HepG2 (cell line): ENCODE data around the gene ADAMTS18. TPM values are rescaled to one million over a fixed set of nuclear protein-coding genes. Genes with fewer than 3 reads are reported as not detected.

Experiments
- CEBPB ChIP-seq: IDR thresholded peaks from 2 replicates; pipeline ENCODE4 v1.6.1; 2011; ENCODE audit warnings: low read depth, low read length, improper control_type of control experiment, borderline replicate concordance
- EHMT2 ChIP-seq: fragments of 200-600 bp; sonication (generic); IDR thresholded peaks from 2 replicates; pipeline ENCODE4 v1.7.0; 2017; ENCODE audit warnings: antibody characterized with exemption, low read depth, low read length, borderline replicate concordance
- FOXA3 ChIP-seq: IDR thresholded peaks from 2 replicates; pipeline ENCODE4 v1.6.1; 2016; ENCODE audit warnings: missing genetic modification reagents, missing compliant biosample characterization
- JUNB ChIP-seq: sonication (generic); formaldehyde crosslinking; IDR thresholded peaks from 2 replicates; pipeline ENCODE4 v1.8.0; 2022; ENCODE audit warnings: missing genetic modification reagents, mild to moderate bottlenecking, borderline replicate concordance
- MAZ ChIP-seq, 2 experiments: sonication (generic) in 1 of 2; formaldehyde crosslinking in 1 of 2; IDR thresholded peaks; 2 replicates each; pipeline versions ENCODE4 v1.5.0 to v1.6.1; 2012 to 2020; ENCODE audit warnings: low read depth in 2 of 2, mild to moderate bottlenecking in 2 of 2, borderline replicate concordance in 1 of 2, improper control_type of control experiment in 1 of 2, low read length in 1 of 2, missing genetic modification reagents in 1 of 2, moderate library complexity in 1 of 2
- MED1 ChIP-seq: sonication (generic); formaldehyde crosslinking; IDR thresholded peaks from 2 replicates; pipeline ENCODE4 v1.4.0; 2020; ENCODE audit warnings: missing genetic modification reagents
- NONO ChIP-seq, 2 experiments: fragments of 450-650 bp in 1 of 2; sonication (generic) in 1 of 2; formaldehyde crosslinking in 1 of 2; IDR thresholded peaks in 1 of 2; conservative IDR thresholded peaks in 1 of 2; 2 replicates each; pipeline versions ENCODE4 v1.6.1 to v1.8.0; 2017 to 2022; ENCODE audit warnings: mild to moderate bottlenecking in 1 of 2, missing genetic modification reagents in 1 of 2, moderate library complexity in 1 of 2
- PHF5A ChIP-seq: IDR thresholded peaks from one replicate; pipeline ENCODE4 v1.6.1; 2018; ENCODE audit warnings: low read depth, missing genetic modification reagents; ENCODE audit not compliant: unreplicated experiment
- RARA ChIP-seq: IDR thresholded peaks from 2 replicates; pipeline ENCODE4 v1.6.1; 2016; ENCODE audit warnings: missing genetic modification reagents, missing compliant biosample characterization
- RXRB ChIP-seq: IDR thresholded peaks from 2 replicates; pipeline ENCODE4 v1.6.1; 2016; ENCODE audit warnings: borderline replicate concordance, missing genetic modification reagents, missing compliant biosample characterization
- SALL1 ChIP-seq: sonication (generic); formaldehyde crosslinking; IDR thresholded peaks from 2 replicates; pipeline ENCODE4 v1.8.0; 2022; ENCODE audit warnings: mild to moderate bottlenecking, missing genetic modification reagents
- TAF1 ChIP-seq: sonication (generic); formaldehyde crosslinking; IDR thresholded peaks from 2 replicates; pipeline ENCODE4 v1.4.0; 2020; ENCODE audit warnings: missing genetic modification reagents
- TRIM24 ChIP-seq: sonication (generic); formaldehyde crosslinking; IDR thresholded peaks from 2 replicates; pipeline ENCODE4 v1.8.0; 2022; ENCODE audit warnings: mild to moderate bottlenecking, missing genetic modification reagents
- ZNF788 ChIP-seq: sonication (generic); formaldehyde crosslinking; IDR thresholded peaks from 2 replicates; pipeline ENCODE4 v1.5.0; 2020; ENCODE audit warnings: mild to moderate bottlenecking, missing genetic modification reagents, borderline replicate concordance
- polyA plus RNA-seq, 8 experiments: library from polyadenylated mRNA; depleted of rRNA in 3 of 8; stranded (reverse) in 7 of 8; unstranded in 1 of 8; fragments of >200 nt; fragmentation: Illumina TruSeq in 4 of 8; extraction: Trizol in 4 of 8; gene quantifications; 2 replicates each; pipeline versions ENCODE4 v1.2.1 to v1.2.3, GENCODE V29; 2011 to 2016; ENCODE audit warnings: low read depth in 4 of 8, missing spikeins in 1 of 8, mixed read lengths in 1 of 8; ENCODE audit not compliant: insufficient read depth in 1 of 8
- total RNA-seq, 5 experiments: library from RNA; depleted of rRNA; stranded (reverse); fragments of >200 nt; fragmentation: Illumina TruSeq; extraction: Trizol; gene quantifications; 2 replicates each; pipeline ENCODE4 v1.2.3, GENCODE V29; 2016; ENCODE audit warnings: low read depth in 1 of 5
- TF ChIP-seq, protein P1 (sequence below): sonication (generic); formaldehyde crosslinking; IDR thresholded peaks from 2 replicates; pipeline ENCODE4 v1.8.0; 2022; ENCODE audit warnings: mild to moderate bottlenecking, missing genetic modification reagents, borderline replicate concordance
- TF ChIP-seq, protein P2 (sequence below): fragments of 450-650 bp; IDR thresholded peaks from 2 replicates; pipeline ENCODE4 v1.6.1; 2017
- TF ChIP-seq, protein P3 (sequence below): sonication (generic); formaldehyde crosslinking; IDR thresholded peaks from 2 replicates; pipeline ENCODE4 v1.9.0; 2021; ENCODE audit warnings: mild to moderate bottlenecking, missing genetic modification reagents

ADAMTS18 gene
- total and polyA plus RNA-seq, 2 of the 13 experiments (the other 11 are each of a cell fraction or from before 2014, with no cell fraction given): 0.01 TPM; not detected in 1

DNA sequence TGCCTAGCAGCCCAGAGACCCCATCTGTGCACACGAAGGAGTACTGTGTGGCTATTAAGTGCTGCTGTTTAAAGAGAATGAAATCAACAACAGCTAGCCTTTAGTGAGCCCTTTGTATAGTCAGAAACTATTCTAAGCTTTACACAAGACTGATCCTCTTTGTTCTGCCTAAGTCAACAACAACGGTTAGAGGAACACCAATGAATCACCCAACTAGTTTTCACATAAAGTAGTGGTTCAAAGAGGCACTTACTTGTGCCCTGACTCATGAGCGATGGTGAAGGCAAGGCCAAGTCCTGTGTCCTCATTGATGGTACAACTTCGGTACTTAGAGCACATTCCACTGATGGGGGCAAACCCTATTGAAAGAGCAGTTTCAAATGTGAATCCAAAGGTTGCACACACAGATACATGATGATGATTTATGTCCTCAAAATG is 75.8 kb downstream of the ADAMTS18 start (continued):
- TF ChIP-seq TAF1 (CRISPR knock-in tag): no peak
- TF ChIP-seq FOXA3 (CRISPR knock-in tag): peak; percentile 98
- TF ChIP-seq, protein P1, sequence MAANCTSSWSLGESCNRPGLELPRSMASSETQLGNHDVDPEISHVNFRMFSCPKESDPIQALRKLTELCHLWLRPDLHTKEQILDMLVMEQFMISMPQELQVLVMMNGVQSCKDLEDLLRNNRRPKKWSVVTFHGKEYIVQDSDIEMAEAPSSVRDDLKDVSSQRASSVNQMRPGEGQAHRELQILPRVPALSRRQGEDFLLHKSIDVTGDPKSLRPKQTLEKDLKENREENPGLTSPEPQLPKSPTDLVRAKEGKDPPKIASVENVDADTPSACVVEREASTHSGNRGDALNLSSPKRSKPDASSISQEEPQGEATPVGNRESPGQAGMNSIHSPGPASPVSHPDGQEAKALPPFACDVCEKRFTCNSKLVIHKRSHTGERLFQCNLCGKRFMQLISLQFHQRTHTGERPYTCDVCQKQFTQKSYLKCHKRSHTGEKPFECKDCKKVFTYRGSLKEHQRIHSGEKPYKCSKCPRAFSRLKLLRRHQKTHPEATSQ (CRISPR knock-in tag): peak; percentile 58; the same call in 1 of the 2 replicates
- peak; percentile 0; the same call in 1 of the 2 replicates for TF ChIP-seq CEBPB
- TF ChIP-seq EHMT2: peak; percentile 85; the same call in 1 of the 2 replicates
- TF ChIP-seq SALL1 (CRISPR knock-in tag): peak; percentile 70; the same call in 1 of the 2 replicates
- TF ChIP-seq PHF5A (CRISPR knock-in tag): peak; percentile 61
- peak; percentile 84 for TF ChIP-seq JUNB (CRISPR knock-in tag)
- TF ChIP-seq, protein P2, sequence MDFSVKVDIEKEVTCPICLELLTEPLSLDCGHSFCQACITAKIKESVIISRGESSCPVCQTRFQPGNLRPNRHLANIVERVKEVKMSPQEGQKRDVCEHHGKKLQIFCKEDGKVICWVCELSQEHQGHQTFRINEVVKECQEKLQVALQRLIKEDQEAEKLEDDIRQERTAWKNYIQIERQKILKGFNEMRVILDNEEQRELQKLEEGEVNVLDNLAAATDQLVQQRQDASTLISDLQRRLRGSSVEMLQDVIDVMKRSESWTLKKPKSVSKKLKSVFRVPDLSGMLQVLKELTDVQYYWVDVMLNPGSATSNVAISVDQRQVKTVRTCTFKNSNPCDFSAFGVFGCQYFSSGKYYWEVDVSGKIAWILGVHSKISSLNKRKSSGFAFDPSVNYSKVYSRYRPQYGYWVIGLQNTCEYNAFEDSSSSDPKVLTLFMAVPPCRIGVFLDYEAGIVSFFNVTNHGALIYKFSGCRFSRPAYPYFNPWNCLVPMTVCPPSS: no peak
- TF ChIP-seq RXRB (CRISPR knock-in tag): peak; percentile 82
- TF ChIP-seq, protein P3, sequence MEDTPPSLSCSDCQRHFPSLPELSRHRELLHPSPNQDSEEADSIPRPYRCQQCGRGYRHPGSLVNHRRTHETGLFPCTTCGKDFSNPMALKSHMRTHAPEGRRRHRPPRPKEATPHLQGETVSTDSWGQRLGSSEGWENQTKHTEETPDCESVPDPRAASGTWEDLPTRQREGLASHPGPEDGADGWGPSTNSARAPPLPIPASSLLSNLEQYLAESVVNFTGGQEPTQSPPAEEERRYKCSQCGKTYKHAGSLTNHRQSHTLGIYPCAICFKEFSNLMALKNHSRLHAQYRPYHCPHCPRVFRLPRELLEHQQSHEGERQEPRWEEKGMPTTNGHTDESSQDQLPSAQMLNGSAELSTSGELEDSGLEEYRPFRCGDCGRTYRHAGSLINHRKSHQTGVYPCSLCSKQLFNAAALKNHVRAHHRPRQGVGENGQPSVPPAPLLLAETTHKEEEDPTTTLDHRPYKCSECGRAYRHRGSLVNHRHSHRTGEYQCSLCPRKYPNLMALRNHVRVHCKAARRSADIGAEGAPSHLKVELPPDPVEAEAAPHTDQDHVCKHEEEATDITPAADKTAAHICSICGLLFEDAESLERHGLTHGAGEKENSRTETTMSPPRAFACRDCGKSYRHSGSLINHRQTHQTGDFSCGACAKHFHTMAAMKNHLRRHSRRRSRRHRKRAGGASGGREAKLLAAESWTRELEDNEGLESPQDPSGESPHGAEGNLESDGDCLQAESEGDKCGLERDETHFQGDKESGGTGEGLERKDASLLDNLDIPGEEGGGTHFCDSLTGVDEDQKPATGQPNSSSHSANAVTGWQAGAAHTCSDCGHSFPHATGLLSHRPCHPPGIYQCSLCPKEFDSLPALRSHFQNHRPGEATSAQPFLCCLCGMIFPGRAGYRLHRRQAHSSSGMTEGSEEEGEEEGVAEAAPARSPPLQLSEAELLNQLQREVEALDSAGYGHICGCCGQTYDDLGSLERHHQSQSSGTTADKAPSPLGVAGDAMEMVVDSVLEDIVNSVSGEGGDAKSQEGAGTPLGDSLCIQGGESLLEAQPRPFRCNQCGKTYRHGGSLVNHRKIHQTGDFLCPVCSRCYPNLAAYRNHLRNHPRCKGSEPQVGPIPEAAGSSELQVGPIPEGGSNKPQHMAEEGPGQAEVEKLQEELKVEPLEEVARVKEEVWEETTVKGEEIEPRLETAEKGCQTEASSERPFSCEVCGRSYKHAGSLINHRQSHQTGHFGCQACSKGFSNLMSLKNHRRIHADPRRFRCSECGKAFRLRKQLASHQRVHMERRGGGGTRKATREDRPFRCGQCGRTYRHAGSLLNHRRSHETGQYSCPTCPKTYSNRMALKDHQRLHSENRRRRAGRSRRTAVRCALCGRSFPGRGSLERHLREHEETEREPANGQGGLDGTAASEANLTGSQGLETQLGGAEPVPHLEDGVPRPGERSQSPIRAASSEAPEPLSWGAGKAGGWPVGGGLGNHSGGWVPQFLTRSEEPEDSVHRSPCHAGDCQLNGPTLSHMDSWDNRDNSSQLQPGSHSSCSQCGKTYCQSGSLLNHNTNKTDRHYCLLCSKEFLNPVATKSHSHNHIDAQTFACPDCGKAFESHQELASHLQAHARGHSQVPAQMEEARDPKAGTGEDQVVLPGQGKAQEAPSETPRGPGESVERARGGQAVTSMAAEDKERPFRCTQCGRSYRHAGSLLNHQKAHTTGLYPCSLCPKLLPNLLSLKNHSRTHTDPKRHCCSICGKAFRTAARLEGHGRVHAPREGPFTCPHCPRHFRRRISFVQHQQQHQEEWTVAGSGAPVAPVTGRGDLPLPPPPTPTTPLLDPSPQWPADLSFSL (CRISPR knock-in tag): peak; percentile 39; the same call in 1 of the 2 replicates
- TF ChIP-seq RARA: peak; percentile 87
- TF ChIP-seq TRIM24 (CRISPR knock-in tag): no peak
- TF ChIP-seq NONO (IDR thresholded peaks at IDR 0.05): no peak
- no peak for TF ChIP-seq NONO (CRISPR knock-in tag; conservative IDR thresholded peaks at IDR 0.05)
- 0 out of 2 replicates have a peak, but pooled peaks have one; percentile 26 for TF ChIP-seq MED1 (CRISPR knock-in tag)
- TF ChIP-seq MAZ (IDR thresholded peaks at IDR 0.05; ENCODE audit: borderline replicate concordance, low read depth, low read length): peak; percentile 69; the same call in 1 of the 2 replicates
- TF ChIP-seq MAZ (CRISPR knock-in tag; IDR thresholded peaks at IDR 0.05; ENCODE audit: low read depth): no peak
- TF ChIP-seq ZNF788 (CRISPR knock-in tag): 0 out of 2 replicates have a peak, but pooled peaks have one; percentile 33
